HG02970 (cell line): ENCODE measurements around the gene GUCA1A.
"Not testable (repeated sequence)": the region's sequence is repeated elsewhere in the genome, so short reads cannot be mapped to it uniquely, and the experiment has no call there.

Experiments
- ATAC-seq: cut with Tn5 transposase; IDR thresholded peaks from one replicate; pipeline ENCODE4 v1.9.1; 2021; ENCODE audit warnings: mild to moderate bottlenecking, moderate library complexity, moderate number of reproducible peaks; ENCODE audit not compliant: unreplicated experiment, low FRiP score

The GUCA1A gene

GRCh38 chr6:42171813-42172581 is 1.2 kb upstream of the GUCA1A start:
- ATAC-seq, result no peak

- no peak for ATAC-seq
Observed at GRCh38 chr6:42175860-42176259, 2.7 kb downstream of the GUCA1A start.

- no peak for ATAC-seq
Observed at GRCh38 chr6:42176981-42177380, 3.8 kb downstream of the GUCA1A start.

GRCh38 chr6:42177514-42178364 is 4.6 kb downstream of the GUCA1A start:
- no peak for ATAC-seq

GRCh38 chr6:42179261-42179944 is 6.2 kb downstream of the GUCA1A start:
- no peak for ATAC-seq

GRCh38 chr6:42179945-42180313 is 6.8 kb downstream of the GUCA1A start:
- ATAC-seq, result no peak

GRCh38 chr6:42182101-42182500 is 8.9 kb downstream of the GUCA1A start:
- ATAC-seq, result no peak

GRCh38 chr6:42184475-42184874 is 11.3 kb downstream of the GUCA1A start:
- ATAC-seq, result no peak

- ATAC-seq, result no peak
Observed at GRCh38 chr6:42185597-42185996, 12.4 kb downstream of the GUCA1A start.

- ATAC-seq, result no peak
Observed at GRCh38 chr6:42188406-42188805, 15.2 kb downstream of the GUCA1A start.

GRCh38 chr6:42190554-42191183 is 17.5 kb downstream of the GUCA1A start:
- ATAC-seq, result no peak

GRCh38 chr6:42192385-42192784 is 19.2 kb downstream of the GUCA1A start:
- not testable (repeated sequence) for ATAC-seq

GRCh38 chr6:42193491-42193894 is 20.3 kb downstream of the GUCA1A start:
- ATAC-seq, result no peak

GRCh38 chr6:42194056-42194455 is 20.9 kb downstream of the GUCA1A start:
- ATAC-seq, result no peak

GRCh38 chr6:42195415-42195814 is 22.3 kb downstream of the GUCA1A start:
- no peak for ATAC-seq

- ATAC-seq, result no peak
Observed at GRCh38 chr6:42197555-42198362, 24.6 kb downstream of the GUCA1A start.

GRCh38 chr6:42199106-42199981 is 26.2 kb downstream of the GUCA1A start:
- no peak for ATAC-seq

GRCh38 chr6:42200035-42200434 is 26.9 kb downstream of the GUCA1A start:
- no peak for ATAC-seq

GRCh38 chr6:42201382-42201781 is 28.2 kb downstream of the GUCA1A start:
- no peak for ATAC-seq
